ENCODE results near the gene RCBTB2. TPM values are rescaled to one million over a fixed set of nuclear protein-coding genes. Genes with fewer than 3 reads are reported as not detected.
A peak's percentile ranks its signal among the peaks of the same experiment; 100 is the strongest.
"Not testable (repeated sequence)": the region's sequence is repeated elsewhere in the genome, so short reads cannot be mapped to it uniquely, and the experiment has no call there.

The RCBTB2 gene
- total RNA-seq, 1 donor = 3.5 TPM

DNA sequence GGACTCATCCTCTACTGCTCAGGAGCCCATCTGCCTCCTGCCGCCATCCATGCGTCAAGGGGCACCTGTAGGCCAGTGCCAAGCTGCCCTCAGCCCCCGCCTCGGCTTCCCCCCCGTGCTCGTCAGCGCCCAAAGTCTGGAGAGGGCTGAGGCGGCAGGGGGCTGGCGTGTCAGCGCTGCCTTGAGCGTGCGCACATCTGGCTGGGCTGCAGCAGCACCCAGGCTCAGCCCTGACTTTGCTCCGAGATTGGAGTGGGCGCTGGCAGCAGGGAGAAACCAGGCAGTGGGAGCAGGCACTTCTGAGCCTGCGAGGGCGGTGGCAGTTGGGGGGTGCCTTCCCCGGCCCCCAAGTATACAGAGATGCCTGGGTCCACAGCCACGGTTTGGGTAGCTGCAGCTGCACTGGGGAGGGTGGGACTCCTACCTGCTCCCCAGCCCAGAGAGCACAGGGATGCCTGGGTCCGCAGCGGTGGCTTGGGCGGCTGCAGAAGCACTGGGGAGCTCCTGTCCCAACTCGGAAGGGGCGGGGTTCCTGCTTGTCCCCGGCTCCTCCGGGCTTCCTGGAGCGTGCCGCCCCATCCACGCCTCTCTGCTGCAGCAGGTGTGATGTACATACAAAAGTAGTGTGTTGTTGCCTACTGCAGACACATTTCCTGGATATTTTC lies 75.2 kb downstream of the RCBTB2 start:
- no peak for DNase-seq (ENCODE audit: low read depth in 2 of 3, low spot score in 2 of 3)

DNA sequence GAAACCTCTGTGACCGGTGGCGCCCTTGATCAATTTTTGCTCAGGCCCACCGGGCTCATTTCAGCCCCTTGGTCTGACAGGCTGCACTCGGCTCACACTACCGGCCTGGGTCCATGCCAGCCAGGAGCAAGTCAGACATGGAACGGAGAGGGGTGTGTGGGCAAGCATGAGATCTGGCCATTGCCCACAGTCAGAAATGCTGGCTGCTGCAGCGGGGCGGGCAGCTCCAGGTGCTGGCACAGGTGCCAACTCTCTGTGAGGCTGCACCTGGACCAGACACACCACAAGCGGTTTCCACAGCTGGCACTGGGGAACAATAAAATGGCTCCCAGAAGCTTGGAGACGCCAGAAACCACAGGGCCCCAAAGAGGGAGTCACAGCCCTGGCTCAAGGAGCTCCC lies 76.3 kb downstream of the RCBTB2 start:
- no peak for DNase-seq (ENCODE audit: low read depth in 2 of 3, low spot score in 2 of 3)

- DNase-seq (ENCODE audit: low read depth in 2 of 3, low spot score in 2 of 3) = not testable (repeated sequence)
Measured at GRCh38 chr13:48451196-48451595, 81.7 kb downstream of the RCBTB2 start.

GRCh38 chr13:48449656-48450055 lies 83.2 kb downstream of the RCBTB2 start:
- no peak for DNase-seq (ENCODE audit: low read depth in 2 of 3, low spot score in 2 of 3)

GRCh38 chr13:48448959-48449614 lies 83.8 kb downstream of the RCBTB2 start:
- peak in 2 of 3 donors; percentile 43 to 61 for DNase-seq (ENCODE audit: low read depth in 2 of 3, low spot score in 2 of 3)

GRCh38 chr13:48448285-48448958 lies 84.5 kb downstream of the RCBTB2 start:
- peak in 1 of 3 donors; percentile 11 for DNase-seq (ENCODE audit: low read depth in 2 of 3, low spot score in 2 of 3)

GRCh38 chr13:48446464-48446863 lies 86.4 kb downstream of the RCBTB2 start:
- DNase-seq (ENCODE audit: low read depth in 2 of 3, low spot score in 2 of 3) = peak in 1 of 3 donors; percentile 42

DNA sequence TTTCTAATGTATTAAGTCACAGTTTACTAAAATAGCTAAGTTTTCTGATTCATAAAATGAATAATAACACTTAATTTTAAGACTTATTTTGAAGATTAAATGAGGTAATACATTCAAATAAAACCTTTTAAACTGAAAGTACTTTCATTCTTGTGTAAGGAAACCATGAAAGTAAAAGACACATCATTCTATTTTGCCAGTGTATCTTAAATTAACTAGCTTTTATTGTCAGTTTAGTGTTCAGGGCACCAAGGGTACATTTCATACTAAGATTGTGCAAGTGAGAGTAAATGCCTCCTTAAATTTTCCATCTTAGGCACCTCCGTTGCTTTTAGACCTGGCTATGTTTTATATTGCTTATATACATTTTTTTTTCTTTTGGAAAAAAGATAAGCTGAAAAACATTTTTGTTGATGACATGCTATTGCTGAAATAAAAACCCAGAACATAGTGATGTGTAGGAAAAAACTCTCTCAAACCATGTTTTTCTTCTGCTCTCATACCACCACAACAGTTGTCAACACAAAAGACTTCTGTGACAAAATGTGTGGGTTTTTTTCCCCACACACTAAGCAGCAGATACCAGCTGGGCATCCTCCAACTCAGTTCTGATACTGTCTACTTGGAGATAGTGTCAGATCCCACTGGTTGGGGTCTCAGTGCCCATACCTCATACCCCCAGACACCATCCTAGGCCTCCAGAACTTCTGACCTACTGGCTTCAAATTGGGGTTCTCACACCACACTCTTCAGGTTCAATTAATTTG lies 89.3 kb downstream of the RCBTB2 start:
- no peak for DNase-seq (ENCODE audit: low read depth in 2 of 3, low spot score in 2 of 3)

Other genes starting within 250 kb of the RCBTB2 start
- gene RB1, start 229.3 kb downstream of the RCBTB2 start, total RNA-seq = 8.3 TPM
- 4.6 TPM for gene LPAR6, start 120.0 kb downstream of the RCBTB2 start, total RNA-seq
- 9.7 TPM for gene CYSLTR2, start 120.8 kb upstream of the RCBTB2 start, total RNA-seq

All from hematopoietic multipotent progenitor cell (in vitro differentiated cells).